GM19240 (cell line): ENCODE results near the gene MAD1L1.
"Not testable (repeated sequence)": the region's sequence is repeated elsewhere in the genome, so short reads cannot be mapped to it uniquely, and the experiment has no call there.

ENCODE experiments used
- DNase-seq: peaks from one replicate; pipeline ENCODE4 v3.0.0; 2011; ENCODE audit warnings: low spot score; ENCODE audit not compliant: insufficient read length

MAD1L1 gene

DNA sequence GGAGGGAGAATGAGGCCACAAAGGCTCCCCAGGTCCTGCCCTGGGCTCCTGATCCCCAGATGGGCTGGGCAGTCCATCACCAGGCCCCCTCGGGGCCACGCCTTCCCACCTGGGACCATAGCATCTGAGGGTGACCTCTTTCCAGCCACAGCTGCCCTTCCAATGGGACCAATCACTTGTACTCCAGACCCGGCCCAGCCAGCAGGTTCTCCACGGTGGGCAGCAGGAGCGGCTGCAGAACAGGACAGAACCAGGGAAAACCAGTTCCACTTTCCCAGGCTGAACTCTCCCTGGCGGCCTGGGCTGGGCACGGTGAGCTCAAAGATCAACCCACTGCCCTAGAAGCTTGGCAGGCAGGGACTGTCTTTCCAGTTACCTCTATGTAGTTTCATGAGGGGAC, 257.6 kb downstream of the MAD1L1 start:
- DNase-seq = no peak

- no peak for DNase-seq
Measured at GRCh38 chr7:1974290-1975101, 258.2 kb downstream of the MAD1L1 start.

DNA sequence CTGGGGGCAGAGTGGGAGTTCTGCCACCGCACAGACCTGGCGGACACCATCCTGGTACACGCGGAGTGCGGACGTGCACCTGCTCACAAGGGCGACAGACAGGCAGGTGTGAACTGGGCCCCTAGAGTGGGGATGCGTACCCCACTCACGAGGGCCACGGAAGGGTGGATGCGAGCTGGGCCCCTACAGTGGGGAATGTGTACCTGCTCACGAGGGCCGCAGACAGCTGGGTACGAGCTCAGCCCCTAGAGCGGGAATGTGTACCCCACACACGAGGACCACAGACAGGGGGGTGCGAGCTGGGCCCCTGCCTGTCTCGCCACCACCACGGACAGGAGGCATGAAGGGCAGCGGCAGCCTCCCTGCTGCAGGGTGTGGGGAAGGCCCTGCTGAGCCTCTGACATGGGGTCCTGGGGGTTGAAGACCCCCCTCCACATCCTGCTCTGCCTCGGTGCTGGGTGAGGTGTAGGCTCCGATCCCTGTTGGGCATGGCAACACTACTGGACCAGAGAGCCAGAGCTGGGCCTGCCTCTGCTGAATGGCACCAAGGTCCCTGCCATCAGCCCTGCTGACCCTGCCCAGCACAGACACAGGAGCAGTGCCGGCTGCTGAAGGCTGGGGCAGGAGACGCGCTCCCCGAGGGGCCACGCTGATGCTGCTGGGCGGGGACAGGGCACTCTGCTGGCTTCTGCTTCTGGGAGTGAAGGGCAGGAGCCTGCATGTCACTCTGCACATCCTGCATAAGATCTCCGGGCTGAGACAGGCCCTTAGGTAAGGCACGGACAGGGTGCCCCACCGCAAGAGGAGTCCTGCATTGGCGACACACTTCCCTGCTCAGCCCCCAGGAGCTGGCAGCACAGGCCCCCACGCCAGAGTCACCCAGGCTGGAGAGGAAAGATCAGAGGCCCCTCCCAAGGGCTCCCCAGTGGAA, 259.2 kb downstream of the MAD1L1 start:
- DNase-seq = no peak

GRCh38 chr7:1972744-1973143, 260.0 kb downstream of the MAD1L1 start:
- no peak for DNase-seq

DNA sequence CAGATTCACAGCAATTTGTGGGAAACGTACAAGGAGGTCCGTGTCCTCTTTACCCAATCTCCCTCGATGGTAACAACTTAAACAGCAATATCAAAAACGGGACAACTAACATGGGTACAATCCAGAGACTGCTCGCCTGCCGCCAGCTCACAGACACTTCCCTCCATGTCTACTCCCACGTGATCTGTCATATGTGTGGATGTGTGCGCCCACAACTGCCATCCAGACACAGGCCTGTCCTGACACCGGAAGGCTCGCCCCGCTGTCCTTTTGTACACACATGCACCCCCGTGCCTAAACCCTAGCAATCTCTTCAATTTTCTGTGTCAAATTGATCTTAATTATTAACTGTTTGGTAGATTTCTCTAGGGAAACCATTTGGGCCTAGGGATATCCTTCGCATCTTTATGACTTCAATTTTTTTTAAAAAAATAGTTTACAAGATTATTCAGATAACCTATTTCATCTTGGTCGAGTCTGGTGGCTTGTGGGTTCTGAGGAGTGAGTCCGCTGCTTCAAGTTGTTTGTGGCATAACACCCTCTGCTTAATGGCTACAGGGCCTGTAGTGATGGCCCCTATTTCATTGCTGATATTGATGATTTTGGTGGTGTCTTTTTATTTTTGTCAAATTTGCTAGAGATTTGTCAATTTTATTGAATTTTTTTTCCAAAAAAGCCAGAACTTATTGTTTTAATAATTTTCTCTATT, 260.6 kb downstream of the MAD1L1 start:
- no peak for DNase-seq

- no peak for DNase-seq
Measured at GRCh38 chr7:1970895-1971294, 261.9 kb downstream of the MAD1L1 start.

DNA sequence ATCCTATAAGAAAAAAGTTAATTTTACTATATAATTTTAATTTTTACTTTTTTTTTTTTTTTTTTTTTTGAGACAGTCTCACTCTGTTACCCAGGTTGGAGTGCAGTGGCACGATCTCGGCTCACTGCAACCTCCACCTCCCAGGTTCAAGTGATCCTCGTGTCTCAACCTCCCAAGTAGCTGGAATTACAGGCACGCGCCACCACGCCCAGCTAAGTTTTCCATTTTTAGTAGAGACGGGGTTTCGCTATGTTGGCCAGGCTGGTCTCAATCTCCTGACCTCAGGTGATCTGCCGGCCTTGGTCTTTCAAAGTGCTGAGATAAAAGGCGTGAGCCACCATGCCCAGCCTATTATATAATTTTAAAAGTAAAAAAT, 262.5 kb downstream of the MAD1L1 start:
- DNase-seq = not testable (repeated sequence)

- DNase-seq = no peak
Measured at GRCh38 chr7:1969459-1970284, 263.1 kb downstream of the MAD1L1 start.

DNA sequence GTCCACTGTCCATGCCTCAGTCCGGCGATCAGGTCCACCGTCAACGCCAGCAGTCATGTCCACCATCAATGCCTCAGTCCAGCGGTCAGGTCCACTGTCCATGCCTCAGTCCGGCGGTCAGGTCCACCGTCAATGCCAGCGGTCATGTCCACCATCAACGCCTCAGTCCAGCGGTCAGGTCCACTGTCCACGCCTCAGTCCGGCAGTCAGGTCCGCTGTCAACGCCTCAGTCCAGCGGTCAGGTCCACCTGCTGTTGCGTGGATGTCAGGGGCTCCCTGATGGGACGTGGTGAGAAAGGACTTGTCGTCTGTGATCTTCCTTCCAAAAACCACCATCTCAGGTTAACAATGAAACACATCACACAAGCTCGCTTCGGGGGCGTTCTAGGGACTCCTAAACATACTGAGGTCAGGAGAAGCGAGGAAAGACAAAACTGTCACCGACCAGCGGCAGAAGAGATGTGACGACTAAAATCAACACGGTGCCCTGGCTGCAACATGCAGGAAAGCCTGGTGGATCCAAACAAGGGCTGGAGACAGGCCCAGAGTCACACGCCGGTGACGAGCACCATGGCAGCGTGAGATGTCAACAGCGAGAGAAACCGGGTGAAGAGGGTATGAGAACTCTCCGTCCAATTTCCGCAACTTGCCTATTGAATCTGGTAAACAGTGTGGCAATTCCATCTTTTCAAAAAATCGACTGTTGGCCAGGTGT, 264.2 kb downstream of the MAD1L1 start:
- DNase-seq = no peak

DNA sequence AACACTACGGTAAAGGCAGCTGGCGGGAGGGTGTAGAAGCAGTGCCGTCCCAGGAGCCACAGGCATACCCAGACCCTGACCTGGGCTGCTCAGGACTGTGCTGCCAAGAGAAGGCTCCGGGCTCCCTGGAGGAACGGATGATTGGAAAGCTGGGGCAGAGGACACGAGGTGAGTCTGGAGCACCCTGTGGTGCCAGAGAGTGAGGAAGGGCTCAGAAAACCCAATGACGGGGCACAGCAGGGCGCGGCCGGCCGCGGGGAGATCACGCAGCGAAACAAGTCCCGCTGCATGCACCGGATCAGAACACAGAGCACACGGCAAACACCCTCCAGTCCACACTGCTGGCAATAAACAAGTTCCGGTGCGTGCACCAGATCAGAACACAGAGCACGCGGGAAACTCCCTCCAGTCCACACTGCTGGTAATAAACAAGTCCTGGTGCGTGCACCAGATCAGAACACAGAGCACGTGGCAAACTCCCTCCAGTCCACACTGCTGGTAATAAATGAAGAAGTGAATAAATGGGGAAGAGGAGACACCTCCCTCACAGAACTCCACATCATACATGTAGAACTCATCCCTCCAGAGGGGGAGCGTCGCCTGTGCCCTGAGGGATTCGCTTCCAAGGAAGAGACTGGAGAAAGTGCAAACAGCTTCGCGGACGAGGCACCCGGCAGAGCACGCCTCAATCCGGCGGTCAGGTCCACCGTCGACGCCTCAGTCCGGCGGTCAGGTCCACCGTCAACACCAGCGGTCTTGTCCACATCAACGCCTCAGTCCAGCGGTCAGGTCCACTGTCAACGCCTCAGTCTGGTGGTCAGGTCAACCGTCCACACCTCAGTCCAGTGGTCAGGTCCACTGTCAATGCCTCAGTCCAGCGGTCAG, 265.0 kb downstream of the MAD1L1 start:
- DNase-seq = no peak

- no peak for DNase-seq
Measured at GRCh38 chr7:1966631-1967200, 266.0 kb downstream of the MAD1L1 start.

DNA sequence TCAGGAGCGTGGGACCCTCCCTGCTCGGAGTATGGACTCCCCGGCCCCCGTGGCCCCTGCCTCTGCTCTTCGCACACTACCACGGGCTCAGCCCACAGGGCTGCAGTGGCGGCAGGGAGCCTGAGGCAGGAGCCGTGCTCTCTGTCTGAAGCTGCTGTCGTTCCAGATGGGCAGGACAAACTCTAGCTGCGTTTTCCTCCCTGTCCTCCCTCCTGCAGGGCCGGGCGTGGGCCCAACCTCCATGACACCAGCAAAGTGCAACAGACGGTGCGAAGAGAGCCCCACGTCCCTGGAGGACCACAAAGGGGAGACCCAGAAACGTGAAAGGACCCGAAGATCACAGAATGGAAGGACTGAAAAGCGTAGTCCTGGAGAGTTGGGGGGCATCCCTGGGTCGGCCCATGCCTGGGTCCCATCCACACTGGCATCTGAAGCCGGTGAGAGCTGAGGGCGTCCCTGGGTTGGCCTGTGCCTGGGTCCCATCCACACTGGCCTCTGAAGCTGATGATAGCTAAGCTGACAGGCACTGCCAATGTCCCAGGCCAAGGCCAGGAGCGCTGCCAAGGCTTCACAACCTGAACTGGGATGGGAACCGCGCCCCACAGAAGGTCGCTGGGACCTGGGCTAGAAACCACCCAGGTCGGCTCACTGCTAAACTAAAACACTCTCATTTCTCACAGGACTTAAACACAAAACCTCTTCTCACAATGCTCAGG, 267.0 kb downstream of the MAD1L1 start:
- no peak for DNase-seq

GRCh38 chr7:1964913-1965578, 267.7 kb downstream of the MAD1L1 start:
- DNase-seq = no peak

DNA sequence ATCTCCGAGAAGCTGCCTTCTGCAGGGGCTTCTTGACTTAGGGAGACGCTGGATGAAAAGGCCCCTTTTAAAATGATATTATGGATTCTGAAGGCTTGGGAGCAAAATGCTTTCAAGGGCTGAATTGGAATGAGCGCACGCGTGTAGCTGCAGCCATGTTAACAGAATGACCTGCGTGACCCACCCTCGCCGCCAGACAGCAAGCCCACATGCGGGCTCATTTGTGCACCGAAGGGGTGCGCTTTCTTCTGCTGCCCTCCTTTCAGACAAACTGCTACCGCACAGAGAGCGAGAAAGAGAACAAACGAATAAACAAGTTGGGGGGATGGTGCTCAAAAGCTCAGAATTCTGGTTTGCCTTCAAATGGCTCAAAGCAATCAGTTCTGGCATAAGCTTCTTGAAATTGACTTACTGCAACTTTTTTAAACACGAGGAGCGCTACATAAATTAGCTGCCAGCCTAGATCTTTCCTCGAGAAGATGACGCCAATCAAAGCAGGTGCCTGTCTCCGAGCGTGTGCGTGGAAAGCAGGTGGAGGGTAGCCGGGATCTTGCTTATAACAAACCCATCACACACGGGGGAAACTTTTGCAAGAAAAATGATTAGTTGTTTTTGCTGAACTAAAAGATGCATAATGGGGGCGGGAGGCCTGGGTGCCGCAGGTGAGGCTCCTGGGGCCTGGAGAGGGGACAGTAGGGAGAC, 268.4 kb downstream of the MAD1L1 start:
- DNase-seq = no peak

DNA sequence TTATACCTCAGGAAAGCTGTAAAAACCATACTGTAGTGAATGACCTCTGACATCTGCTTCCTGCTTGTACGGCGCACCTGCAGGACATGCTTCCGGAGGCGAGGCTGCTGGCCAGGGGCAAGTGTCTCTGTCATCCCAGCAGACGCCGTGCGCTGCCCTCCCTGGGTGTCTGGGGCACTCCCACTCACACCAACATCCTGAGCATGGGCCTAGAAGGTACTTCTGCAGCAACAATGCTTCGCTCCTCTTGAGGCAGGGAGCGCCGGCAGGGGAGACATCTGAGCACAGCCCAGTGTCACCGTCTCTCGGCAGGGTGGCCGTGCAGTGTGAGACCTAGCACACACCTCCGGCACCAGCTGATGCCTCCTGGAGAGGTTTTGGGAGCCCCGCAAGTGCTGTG, 269.2 kb downstream of the MAD1L1 start:
- no peak for DNase-seq

DNA sequence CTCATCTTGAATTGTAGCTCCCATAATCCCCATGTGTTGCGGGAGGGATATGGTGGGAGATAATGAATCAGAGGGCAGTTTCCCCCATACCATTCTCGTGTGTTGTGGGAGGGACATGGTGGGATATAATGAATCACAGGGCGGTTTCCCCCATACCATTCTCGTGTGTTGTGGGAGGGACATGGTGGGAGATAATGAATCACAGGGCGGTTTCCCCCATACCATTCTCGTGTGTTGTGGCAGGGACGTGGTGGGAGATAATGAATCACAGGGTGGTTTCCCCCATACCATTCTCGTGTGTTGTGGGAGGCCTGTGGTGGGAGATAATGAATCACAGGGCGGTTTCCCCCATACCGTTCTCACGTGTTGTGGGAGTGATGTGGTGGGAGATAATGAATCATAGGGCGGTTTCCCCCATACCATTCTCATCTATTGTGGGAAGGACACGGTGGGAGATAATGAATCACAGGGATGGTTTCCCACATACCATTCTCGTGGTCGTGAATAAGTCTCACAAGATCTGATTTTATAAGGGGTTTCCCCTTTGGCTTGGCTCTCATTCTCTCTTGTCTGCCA, 271.0 kb downstream of the MAD1L1 start:
- DNase-seq = no peak

- DNase-seq = no peak
Measured at GRCh38 chr7:1959305-1959704, 273.4 kb downstream of the MAD1L1 start.
